ENCODE results near the gene PARK7.

DNA sequence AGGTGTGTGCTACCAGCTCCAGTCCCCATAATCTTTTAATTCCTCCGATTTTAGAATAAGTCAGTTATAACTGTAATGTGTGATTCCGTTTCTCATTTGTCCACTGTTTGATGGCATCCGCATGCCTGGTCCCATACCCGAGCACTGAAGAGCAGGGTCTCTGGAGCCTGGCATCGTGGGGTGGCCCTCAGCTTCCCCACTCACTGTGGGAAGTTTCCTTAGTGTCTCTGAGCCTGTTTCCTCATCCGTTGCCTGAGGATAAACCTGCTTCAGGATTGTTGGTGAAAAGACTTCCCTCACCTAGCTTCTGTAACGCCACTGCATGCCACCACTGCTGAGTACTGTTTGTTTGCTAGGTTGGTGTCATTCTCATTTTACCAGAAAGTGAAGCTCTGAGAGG lies 19.5 kb downstream of the PARK7 start:
- TF ChIP-seq, protein P1, sequence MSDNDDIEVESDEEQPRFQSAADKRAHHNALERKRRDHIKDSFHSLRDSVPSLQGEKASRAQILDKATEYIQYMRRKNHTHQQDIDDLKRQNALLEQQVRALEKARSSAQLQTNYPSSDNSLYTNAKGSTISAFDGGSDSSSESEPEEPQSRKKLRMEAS (IDR thresholded peaks at IDR 0.05): no peak
- no peak for TF ChIP-seq ZFX (IDR thresholded peaks at IDR 0.05)
- no peak for TF ChIP-seq POLR2AphosphoS5 (IDR thresholded peaks at IDR 0.05; ENCODE audit: low read depth, low read length)
- TF ChIP-seq SP1 (IDR thresholded peaks at IDR 0.05; ENCODE audit: low read depth): no peak
- TF ChIP-seq CBX3 (IDR thresholded peaks at IDR 0.05; ENCODE audit: low read depth): no peak
- TF ChIP-seq, protein P2, sequence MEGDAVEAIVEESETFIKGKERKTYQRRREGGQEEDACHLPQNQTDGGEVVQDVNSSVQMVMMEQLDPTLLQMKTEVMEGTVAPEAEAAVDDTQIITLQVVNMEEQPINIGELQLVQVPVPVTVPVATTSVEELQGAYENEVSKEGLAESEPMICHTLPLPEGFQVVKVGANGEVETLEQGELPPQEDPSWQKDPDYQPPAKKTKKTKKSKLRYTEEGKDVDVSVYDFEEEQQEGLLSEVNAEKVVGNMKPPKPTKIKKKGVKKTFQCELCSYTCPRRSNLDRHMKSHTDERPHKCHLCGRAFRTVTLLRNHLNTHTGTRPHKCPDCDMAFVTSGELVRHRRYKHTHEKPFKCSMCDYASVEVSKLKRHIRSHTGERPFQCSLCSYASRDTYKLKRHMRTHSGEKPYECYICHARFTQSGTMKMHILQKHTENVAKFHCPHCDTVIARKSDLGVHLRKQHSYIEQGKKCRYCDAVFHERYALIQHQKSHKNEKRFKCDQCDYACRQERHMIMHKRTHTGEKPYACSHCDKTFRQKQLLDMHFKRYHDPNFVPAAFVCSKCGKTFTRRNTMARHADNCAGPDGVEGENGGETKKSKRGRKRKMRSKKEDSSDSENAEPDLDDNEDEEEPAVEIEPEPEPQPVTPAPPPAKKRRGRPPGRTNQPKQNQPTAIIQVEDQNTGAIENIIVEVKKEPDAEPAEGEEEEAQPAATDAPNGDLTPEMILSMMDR (IDR thresholded peaks at IDR 0.05 in 2 of 3, conservative IDR thresholded peaks at IDR 0.05 in 1 of 3; ENCODE audit: borderline replicate concordance in 1 of 3, insufficient read depth in 1 of 3, low read depth in 2 of 3, low read length in 2 of 3): no peak
- no peak for TF ChIP-seq POLR2A (IDR thresholded peaks at IDR 0.05; ENCODE audit: borderline replicate concordance, extremely low read depth, insufficient read depth, insufficient read length)
